Measurements from ENCODE around the gene PPP2R5C.

DNA sequence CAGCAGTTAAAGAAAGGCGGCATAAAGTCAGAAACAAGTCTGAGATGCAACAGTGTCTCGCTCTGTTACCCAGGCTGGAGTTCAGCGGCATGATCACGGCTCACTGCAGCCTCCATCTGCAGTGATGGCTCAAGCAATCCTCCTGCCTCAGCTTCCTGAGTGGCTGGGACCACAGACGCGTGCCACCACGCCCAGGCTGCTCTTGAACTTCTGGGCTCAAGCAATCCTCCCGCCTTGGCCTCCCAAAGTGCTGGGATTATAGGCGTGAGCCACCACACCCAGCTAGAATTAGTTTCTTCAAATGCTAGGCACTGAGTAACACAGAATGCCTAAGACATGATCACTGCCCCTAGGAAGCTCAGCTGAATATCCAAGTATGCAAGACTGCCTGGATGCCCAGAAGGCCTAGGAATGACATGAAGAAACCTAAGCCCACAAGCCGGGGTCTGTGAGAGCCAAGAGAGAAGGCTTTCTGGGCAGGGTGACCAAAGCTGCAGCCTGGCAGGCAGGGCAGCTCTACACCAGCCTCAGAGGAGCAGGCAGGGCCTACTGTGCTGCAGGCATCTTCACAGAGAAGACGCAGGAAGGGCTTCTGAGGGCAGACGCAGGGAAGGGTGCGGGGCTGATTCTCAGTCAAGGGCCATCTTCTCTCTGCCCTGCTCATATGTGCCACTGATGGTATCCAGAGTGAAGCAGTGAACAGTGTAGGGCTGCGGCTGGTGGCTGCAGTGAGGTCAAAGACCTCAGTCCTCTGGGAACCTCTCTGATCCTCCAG is 4.3 kb upstream of the PPP2R5C start:
- TF ChIP-seq, protein P1, sequence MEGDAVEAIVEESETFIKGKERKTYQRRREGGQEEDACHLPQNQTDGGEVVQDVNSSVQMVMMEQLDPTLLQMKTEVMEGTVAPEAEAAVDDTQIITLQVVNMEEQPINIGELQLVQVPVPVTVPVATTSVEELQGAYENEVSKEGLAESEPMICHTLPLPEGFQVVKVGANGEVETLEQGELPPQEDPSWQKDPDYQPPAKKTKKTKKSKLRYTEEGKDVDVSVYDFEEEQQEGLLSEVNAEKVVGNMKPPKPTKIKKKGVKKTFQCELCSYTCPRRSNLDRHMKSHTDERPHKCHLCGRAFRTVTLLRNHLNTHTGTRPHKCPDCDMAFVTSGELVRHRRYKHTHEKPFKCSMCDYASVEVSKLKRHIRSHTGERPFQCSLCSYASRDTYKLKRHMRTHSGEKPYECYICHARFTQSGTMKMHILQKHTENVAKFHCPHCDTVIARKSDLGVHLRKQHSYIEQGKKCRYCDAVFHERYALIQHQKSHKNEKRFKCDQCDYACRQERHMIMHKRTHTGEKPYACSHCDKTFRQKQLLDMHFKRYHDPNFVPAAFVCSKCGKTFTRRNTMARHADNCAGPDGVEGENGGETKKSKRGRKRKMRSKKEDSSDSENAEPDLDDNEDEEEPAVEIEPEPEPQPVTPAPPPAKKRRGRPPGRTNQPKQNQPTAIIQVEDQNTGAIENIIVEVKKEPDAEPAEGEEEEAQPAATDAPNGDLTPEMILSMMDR (IDR thresholded peaks at IDR 0.05): no peak
- TF ChIP-seq POLR2A (IDR thresholded peaks at IDR 0.05): no peak
- TF ChIP-seq POLR2AphosphoS5 (IDR thresholded peaks at IDR 0.05): no peak
- TF ChIP-seq EP300 (IDR thresholded peaks at IDR 0.05): no peak
